HTERT RPE-1 (cell line): Measurements from ENCODE around the gene RAB1A.

ENCODE experiments used
- in situ Hi-C: fragments of 300-500 bp; cut with MboI; formaldehyde crosslinking; loops from 4 replicates; pipeline ENCODE4 v1.14.3; 2020; ENCODE audit warnings: low sequenced_read_pairs

The RAB1A gene

DNA sequence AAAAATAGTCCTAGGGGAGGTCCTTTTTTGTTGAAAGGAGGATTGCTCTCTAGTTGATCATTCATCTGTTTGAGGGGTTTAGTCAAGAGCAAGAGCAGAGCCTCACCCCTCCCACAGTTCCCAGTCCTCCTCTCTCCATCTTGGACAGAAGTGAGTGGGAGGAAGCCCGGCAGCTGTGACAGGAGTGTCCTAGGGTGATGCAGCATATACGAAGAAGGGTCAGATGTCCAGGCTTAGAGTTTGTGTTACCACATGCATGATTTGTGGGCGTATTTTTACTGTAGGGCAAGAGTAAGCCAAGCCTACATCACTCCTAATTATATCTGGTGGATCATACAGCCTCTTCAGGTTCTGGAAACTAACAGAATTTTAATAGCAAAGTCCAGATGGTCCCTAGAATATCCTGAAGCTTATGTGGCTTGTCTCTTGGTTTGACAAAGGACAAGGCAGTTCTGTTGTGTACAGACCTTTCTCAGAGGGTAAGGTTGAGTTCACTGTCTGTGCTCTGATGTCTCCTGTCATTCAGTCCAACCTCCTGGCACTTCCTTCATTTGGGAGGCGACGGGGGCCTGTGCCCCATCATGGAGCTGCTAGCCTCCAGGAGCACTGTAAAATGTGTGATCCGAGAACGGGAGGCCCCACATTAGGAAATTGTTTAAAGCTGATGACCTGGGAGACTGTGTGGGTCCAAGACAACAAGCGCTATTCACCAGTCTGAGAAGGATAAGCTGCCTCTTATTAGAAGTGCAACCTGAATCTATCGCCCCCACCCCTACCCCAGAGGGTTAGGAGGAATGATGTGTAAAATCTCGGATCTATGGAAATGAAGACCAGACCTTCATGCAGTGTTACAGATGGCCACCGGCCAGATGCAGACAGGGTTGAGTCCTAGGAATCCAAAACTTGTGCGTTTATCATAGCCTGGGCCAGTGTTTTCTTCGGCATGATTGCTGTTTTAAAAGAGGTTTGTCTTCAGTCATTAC, 66.8 kb downstream of the RAB1A start:
- in situ Hi-C loops, result no loop called here

DNA sequence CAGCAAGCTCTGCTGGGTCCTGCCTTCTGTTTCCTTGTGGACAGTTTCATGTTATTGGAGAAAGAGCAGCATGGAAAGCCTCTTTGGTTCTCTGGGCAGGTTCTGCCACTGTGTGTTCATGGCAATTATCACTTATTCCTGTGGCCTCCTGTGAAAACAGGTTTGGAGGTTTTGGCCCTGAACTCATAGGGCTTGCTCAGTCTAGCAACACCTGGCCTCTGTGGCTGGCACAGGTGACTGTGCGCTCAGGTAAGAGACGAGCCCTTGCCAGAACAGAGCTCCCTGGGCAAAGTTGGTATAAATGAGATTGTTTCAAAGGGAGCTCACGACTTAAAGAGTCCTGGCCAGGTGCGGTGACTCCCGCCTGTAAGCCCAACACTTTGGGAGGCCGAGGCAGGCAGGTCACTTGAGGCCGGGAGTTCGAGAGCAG, 68.0 kb downstream of the RAB1A start:
- in situ Hi-C loops, result no loop called here

DNA sequence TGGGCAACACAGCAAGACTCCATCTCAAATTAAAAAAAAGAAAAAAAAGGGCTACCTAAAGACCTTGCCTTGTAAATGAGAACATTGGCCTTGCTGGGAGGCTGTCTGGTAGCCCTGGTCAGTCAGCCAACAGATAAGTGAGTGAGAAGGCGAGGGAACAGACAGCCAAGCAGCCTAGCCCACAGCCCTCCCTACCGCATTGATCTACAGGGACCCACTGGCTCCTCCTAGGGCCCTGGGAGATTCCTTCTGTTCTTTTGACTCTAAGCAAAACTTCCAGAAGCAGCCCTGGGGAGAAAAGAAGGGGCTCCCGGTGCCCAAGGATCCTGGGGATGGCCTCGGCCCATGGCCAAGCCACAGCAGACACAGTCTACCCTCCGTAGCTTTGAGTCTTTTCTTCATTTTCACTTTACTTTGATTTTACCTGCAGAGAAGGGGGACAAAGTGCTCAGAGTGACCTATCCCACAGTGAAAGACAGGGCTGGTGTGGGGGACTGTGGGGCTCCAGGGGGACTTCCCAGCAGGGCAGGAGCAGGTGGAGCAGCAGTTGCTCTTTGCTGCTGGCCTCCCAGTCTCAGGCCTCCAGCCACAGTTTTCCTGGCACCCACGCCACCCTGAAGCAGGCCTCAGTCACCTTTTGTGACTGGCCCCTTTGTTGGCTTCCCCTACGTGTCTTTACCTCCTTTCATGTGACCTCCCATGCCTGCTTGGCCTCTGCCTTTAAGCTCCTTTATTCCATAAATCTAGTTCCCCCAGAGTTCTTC, 68.6 kb downstream of the RAB1A start:
- in situ Hi-C loops, result no loop called here

DNA sequence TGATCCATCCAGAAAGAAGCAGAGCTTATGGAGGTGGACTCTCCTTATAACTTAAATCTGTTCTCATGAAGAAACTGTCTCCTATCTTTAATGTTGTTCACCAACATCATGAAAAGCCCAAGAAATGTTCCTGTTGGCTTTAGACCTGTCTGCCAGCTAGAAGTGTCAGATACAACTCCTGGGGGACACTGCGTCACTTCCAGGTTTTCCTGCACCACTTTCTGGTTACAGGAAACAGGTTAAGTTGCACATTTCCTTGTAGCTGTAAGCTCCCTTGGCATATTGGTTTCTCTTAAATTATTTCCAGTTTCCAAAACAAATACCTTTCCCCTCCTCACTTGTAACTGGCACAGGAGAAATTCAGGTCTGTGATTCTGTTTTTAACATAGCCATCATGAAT, 70.8 kb downstream of the RAB1A start:
- in situ Hi-C loops, result no loop called here

DNA sequence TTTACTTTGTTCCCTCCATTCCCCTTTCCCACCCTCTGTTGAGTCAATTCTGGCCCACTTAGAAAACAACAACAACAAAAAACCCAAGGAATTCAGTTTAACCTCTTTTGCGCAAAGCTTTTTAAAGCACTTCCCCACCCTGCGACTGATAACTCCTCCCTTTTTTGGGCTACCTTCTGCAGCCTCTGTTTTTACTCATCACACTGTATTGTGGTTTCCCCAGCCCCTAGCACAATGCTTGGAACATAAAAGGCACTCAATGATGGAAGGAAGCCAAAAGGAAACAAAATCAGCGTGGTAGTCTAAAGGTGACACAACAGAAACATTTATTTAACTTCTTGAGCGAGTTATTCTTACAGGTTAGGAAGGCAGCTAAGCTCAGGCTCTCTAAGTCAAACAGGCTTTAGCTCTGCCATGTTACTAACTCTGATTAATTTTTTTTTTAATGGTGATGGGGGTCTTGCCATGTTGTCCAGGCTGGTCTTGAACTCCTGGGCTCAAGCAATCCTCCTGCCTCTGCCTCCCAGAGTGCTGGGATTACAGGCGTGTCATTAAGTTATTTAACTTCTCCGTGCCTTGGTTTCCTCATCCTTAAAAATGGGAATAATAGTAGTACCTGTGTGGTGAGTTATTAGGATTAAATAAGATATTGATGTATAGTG, 72.4 kb downstream of the RAB1A start:
- in situ Hi-C loops, result no loop called here

DNA sequence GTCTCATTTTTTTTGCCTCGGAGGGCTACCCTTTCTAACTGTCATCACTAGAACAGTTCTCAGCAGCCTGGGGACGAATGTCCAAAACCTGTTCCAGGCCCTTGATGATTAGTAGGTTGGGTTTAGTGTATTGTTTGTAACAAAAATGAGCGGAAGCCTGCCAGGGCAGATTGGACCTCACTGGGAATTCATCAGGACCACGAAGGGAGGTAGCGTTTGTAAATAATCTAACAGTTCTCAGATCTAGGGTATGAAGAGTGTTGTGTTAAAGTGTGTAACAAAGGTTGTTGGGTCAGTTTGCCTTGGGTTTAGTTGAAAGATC, 72.9 kb downstream of the RAB1A start:
- in situ Hi-C loops, result no loop called here

DNA sequence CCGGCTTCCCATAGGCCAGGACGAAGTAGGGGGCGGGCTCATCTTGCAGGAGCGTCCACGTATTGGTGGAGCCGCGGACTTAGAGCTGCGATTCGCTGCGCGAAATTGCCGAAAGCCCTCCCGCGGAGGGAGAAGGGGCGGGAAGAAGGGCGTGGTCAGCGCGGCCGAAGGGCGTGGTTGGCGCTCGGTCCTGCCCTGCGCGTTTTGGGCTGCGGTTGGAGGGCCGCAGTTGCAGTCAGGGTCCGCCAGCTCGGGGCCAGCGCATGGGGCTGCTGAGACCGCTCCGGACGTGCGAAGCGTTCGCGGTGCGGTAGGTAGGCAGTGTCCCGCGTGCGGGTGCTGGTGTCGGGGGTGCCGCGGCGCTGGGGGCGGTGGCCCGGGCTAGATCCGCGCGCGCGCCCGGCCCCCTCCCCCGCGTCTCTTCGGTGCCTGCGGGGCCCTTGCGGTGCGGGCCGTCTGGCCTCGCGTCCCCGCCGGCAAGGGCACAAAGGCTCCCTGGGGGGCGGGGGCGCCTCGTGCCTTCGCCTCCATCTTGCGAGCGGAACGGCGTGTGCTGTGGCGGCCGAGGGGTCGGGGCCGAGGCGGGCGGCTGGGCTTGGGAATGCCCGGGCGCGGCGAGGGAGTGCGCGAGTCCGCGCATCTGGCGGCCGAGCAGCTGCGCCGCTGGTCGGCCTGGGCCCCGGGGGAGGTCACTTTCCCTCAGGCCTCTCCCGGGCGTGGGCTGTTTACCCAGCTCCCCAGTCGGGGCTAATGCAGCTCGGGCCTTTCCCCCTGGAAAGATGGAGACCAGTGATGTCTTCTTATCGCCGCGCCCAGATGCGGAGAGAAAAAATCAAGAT, 73.5 kb downstream of the RAB1A start, which contains the start of gene CEP68:
Gene CEP68 (plus strand): TSS at position 202 of the 839 bp plus-strand sequence. CDS start 13,029 bp downstream, outside the sequence.
- in situ Hi-C loops, result no loop called here

DNA sequence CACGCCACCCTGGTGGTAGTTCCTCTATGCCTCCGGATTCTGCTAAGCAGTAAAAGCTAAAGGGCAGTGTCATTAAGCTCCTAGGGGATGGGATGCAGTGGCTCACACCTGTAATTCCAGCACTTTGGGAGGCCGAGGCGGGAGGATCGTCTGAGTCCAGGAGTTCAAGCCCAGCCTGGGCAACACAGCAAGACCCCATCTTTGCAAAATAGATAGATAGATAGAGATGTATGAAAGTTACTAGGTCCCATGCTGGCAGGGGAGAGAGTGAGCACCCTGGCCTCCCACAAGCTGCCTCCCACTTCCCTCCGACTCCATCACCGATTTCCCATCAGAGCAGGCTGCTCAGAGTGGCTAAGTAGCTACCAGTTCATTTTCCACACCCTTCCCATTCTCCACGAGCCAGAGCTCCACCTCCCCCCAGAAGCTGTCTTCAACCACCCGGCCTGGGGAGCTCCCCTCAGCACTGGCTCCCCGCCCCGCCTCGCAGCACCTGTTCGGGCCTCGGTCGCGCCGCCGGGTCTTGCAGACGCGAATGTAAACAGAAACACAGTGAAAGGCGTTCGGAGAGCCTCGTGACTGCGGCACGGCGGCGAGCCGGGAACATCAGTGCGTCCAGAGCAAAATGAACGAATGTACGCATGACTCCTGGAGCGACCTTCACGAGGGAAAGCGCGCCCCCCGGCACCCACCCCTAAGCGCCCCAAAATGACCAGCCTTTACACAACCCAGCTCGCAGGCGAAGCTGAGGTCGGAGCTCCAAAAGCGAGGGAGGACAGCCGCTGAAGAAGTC, 74.3 kb downstream of the RAB1A start:
- in situ Hi-C loops, result no loop called here

DNA sequence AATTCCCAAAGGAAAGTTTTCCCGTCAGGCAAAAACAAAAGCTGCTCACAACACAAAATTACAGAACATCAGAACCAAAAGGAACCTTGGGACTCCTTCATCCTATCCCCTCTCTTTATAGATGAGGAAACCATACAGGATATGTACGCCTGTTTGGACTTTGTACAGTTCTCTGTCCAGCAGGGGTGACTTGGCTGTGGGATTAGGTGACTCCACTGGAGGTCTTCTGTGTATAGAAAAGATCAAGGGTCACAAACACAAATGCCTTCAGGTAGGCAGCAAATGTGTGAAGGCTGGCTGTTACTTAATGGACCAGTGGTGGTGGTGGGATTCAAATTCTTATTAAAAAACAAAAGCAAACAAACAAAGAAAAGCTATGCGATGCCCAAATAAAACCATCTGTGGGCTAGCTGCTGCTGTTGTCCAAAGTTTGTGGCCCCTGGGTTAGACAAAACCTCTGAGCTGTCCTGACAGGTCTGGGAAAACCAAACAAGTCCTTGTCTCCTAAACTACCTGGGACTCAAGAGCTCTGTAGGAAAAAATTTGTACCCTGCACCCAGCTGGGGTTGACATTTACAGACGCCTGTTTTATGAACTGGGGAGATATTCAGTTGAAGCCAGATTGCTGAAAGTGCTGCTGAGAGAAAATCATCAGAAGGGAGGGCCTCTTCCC, 75.0 kb downstream of the RAB1A start:
- in situ Hi-C loops, result no loop called here

DNA sequence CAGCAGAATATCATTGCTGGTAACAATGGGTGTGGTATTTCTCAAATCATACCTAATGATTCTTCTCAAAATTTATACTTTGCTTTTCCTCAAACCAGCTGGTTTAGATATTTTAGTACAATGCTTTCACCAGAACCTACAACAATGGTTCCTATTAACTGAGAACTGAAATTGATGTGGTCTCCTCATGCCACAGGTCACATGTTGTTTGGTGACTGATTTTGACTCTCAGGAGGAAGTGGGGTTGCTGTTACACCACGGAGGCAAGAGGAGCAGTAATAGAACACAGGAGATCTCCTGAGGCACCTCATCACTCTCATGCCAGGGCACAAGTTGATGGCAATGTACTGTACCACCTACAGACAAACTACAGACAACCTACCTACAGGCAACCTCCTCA, 76.7 kb downstream of the RAB1A start:
- in situ Hi-C loops, result no loop called here

DNA sequence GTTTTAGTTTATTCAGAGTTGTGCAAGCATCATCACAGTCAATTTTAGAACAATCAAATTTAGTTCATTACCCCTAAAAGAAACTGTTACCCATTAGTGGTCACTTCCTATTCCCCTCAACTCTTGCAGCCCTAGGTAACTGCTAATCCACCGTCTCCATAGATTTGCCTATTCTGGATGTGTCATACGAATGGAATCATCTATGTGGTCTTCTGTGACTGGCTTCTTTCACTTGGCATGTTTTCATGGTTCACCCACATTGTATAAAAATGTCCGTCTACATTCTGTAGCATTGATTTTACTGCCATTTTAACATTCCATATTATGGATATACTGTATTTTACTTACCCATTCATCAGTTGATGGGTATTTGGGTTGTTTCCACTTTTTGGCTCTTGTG, 79.0 kb downstream of the RAB1A start:
- in situ Hi-C loops, result no loop called here

DNA sequence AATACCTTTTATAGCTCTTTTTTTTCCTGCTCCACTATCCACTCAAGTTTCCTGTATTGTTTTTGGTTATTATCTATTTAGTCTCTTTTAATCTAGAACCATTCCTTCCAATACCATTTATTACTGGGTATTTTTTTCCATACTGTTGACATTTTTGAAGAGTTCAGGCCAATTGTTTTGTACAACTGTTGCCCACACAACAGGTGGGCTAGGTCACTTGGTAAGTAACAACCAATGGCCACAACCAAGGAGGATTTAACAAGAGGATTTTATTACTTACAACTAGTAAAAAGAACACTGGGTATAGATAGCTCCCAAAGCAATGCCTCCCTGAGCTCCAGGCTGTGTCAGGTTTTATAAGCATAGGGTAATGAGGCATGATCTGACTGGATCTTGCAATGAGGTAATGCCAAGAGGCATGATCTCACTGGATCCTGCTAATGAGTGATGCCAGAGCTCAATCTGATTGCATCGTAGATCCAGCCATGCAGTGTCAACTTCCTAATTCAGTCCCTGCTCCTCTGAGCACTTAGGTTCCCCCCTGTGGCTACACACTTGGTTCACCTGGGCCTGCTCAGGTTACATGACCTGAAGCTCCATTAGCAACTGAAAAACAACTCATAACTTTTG, 80.8 kb downstream of the RAB1A start:
- in situ Hi-C loops, result loop anchor here (25.0 kb wide), 1 partner anchor 137 kb away; no protein-coding TSS in a partner anchor

DNA sequence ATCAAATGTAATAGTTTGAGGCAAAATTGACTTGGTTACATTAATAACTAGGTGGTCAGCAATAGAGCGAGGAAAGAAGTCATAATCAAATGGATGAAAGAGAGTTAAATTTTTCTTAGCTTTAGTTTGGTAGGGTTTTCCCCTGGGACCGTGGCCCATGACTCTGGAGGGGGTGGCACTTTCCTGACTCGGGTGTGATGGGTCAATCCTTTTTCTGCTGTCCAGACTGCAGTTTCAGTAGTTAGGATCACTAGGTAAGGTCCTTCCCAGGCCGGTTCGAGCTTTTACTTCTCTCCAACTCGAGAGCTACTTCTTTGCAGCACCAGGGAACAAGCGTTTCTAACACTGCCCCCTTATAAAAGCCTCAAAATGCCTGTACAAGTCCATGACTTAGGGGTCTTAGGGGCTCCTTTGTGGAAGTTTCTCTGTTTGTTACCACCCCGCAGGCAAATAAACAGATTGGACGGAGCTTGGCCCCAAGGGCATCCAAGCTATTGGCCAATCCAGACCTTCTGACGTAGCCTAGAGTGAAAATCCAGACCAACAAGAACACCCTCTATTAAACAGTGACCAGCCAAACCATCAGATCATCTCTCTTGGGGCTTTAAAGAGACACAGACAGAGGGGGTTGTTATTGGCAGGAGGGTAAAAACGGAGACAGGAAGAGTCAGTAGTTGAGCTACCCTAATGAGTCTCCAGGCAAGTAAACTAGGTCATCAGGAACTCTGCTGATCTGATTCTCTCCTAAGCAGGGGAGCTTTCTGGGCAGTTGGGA, 83.1 kb downstream of the RAB1A start:
- in situ Hi-C loops, result loop anchor here (25.0 kb wide), 1 partner anchor 135 kb away; no protein-coding TSS in a partner anchor

DNA sequence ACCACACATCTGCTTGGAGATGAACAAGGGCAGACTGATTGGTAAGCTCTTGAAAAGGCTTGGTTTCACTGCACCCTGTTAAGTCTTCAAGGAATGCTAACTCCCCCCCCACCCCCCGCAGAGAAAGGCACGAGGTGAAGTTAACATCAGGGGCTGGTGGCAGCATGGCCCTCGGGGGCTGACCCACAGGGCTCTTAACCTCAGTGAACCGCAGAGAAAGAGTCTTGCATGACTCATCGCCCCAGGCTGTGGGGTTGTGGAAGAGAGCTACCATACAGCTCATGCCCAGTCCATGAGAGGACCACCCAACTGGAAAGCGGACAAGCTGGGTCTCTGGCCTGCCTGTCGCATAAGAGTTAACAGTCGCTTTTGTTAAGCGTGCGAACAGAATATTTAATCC, 84.3 kb downstream of the RAB1A start:
- in situ Hi-C loops, result loop anchor here (25.0 kb wide), 1 partner anchor 133 kb away; no protein-coding TSS in a partner anchor

DNA sequence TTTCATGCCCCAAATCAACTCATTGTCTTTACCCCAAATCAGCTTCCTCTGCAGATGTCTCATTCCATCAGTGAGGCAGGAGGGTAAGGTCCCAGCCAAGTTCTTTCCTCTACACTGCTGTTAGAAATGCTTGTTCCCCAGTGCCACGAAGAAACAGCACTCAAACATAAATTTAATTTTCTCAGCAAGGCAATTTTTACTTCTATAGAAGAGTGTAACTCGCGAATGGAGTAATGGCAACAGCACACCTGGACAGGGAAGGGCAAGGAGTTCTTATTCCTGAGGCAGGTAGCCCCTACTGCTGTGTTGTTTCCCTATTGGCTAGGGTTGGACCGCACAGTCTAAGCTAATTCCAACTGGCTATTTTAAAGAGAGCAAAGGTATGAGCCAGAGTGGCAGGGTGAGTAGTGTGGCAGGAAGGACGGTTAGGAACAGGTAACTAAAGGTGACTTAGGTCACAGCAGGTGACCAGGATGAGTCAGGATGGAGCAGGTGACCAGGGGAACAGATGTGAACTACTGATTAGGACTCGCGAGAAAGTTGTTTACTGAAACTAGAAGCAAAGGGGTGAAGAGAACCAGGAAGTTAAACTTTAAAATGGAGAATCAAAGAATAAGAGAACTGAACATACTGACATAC, 85.7 kb downstream of the RAB1A start:
- in situ Hi-C loops, result loop anchor here (25.0 kb wide), 1 partner anchor 132 kb away; no protein-coding TSS in a partner anchor

DNA sequence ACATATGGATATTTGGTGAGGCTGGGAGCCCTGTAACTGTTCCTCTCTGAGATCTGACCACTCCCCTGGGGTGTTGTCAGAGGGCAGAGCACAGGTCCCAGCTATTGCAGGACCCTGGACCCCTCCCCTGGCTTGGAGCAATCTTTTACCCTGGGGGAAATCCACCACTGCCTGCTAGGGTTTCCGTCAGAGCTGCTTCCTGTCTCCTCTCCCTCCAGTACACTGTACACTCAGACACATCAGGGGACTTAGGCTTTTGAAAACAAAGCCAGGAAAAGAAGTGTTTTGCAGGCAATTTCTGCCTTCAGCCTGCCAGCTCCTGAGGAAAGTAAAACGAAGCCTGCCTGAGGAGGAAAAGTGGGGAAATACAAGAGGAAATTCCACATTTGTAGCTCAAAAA, 86.9 kb downstream of the RAB1A start:
- in situ Hi-C loops, result loop anchor here (25.0 kb wide), 1 partner anchor 131 kb away; no protein-coding TSS in a partner anchor
